Muscle of leg (tissue), 16 donors: ENCODE data around the gene FARS2. TPM values are rescaled to one million over a fixed set of nuclear protein-coding genes. Genes with fewer than 3 reads are reported as not detected.

Experiments
- DNase-seq: peaks from one replicate; pipeline ENCODE4 v3.0.0; 2013
- H3K27ac ChIP-seq: one replicate; pipeline ENCODE4 v1.5.1; 2013; ENCODE audit warnings: mild to moderate bottlenecking, low read length, control low read depth
- H3K27me3 ChIP-seq: one replicate; pipeline ENCODE4 v1.6.1; 2013; ENCODE audit warnings: low read length; ENCODE audit not compliant: control insufficient read depth, insufficient read depth
- H3K36me3 ChIP-seq: one replicate; pipeline ENCODE4 v1.6.1; 2013; ENCODE audit warnings: low read length; ENCODE audit not compliant: control insufficient read depth, insufficient read depth
- H3K4me1 ChIP-seq: one replicate; pipeline ENCODE4 v1.6.1; 2013; ENCODE audit warnings: low read length; ENCODE audit not compliant: control insufficient read depth, insufficient read depth
- H3K4me3 ChIP-seq: one replicate; pipeline ENCODE4 v1.5.1; 2013; ENCODE audit warnings: low read length, control low read depth
- H3K9me3 ChIP-seq: replicated peaks from 2 replicates; pipeline ENCODE4 v1.6.1; 2013; ENCODE audit warnings: low read depth, low read length; ENCODE audit not compliant: control insufficient read depth
- WGBS: methylation state at CpG from one replicate; pipeline ENCODE4 v1.1.5; 2013; ENCODE audit warnings: missing lambda C conversion rate; ENCODE audit not compliant: insufficient coverage; 5-methylcytosine and 5-hydroxymethylcytosine counted together
- long read RNA-seq, 11 donors: transcript quantifications; one replicate each; lab custom pipeline, GENCODE V29; 2026
- polyA plus RNA-seq, 8 donors: library from polyadenylated mRNA; unstranded; fragments of 120-200 nt; gene quantifications; one replicate each; pipeline versions ENCODE4 v1.2.1 to v1.2.3, GENCODE V29; 2013; ENCODE audit warnings: inconsistent platforms in 1 of 8, low replicate concordance in 1 of 8; ENCODE audit not compliant: insufficient read length in 8 of 8, insufficient read depth in 1 of 8
- total RNA-seq: library from RNA; stranded (reverse); fragments of 120-200 nt; gene quantifications from one replicate; pipeline ENCODE4 v1.2.4, GENCODE V29; 2013

FARS2 gene
- total RNA-seq: 16.9 TPM
- 10 to 100 TPM in 7 of 8 donors, 1 to 10 TPM in 1; 9.7 to 16.5 (median 12.2) TPM for polyA plus RNA-seq
- long read RNA-seq, donor 1: 0 reads
- long read RNA-seq, donor 2, partial matches to known transcripts: 0 of 2 reads
- long read RNA-seq, donor 2, other reads (novel, unspliced or antisense): 0 of 2 reads
- long read RNA-seq, donor 3, partial matches to known transcripts: 0 of 3 reads
- long read RNA-seq, donor 3, other reads (novel, unspliced or antisense): 0 of 3 reads
- long read RNA-seq, donor 4, partial matches to known transcripts: 0 of 1 reads
- long read RNA-seq, donor 4, other reads (novel, unspliced or antisense): 0 of 1 reads
- long read RNA-seq, donor 5, partial matches to known transcripts: 10 of 16 reads
- long read RNA-seq, donor 5, other reads (novel, unspliced or antisense): 0 of 16 reads
- long read RNA-seq, donor 6, transcript FARS2-201 (7 exons, 1,663 nt): major isoform, 7 of 7 reads
- long read RNA-seq, donor 6, partial matches to known transcripts: 0 of 7 reads
- long read RNA-seq, donor 6, other reads (novel, unspliced or antisense): 0 of 7 reads
- long read RNA-seq, donor 7, transcript FARS2-201 (7 exons, 1,663 nt): major isoform, 8 of 13 reads
- long read RNA-seq, donor 7, partial matches to known transcripts: 5 of 13 reads
- long read RNA-seq, donor 7, other reads (novel, unspliced or antisense): 0 of 13 reads
- long read RNA-seq, donor 8, partial matches to known transcripts: 0 of 2 reads
- long read RNA-seq, donor 8, other reads (novel, unspliced or antisense): 0 of 2 reads
- long read RNA-seq, donor 9, partial matches to known transcripts: 0 of 2 reads
- long read RNA-seq, donor 9, other reads (novel, unspliced or antisense): 0 of 2 reads
- long read RNA-seq, donor 10, transcript FARS2-201 (7 exons, 1,663 nt): major isoform, 6 of 7 reads
- long read RNA-seq, donor 10, partial matches to known transcripts: 0 of 7 reads
- long read RNA-seq, donor 10, other reads (novel, unspliced or antisense): 0 of 7 reads
- long read RNA-seq, donor 11, partial matches to known transcripts: 0 of 4 reads
- long read RNA-seq, donor 11, other reads (novel, unspliced or antisense): 0 of 4 reads

DNA sequence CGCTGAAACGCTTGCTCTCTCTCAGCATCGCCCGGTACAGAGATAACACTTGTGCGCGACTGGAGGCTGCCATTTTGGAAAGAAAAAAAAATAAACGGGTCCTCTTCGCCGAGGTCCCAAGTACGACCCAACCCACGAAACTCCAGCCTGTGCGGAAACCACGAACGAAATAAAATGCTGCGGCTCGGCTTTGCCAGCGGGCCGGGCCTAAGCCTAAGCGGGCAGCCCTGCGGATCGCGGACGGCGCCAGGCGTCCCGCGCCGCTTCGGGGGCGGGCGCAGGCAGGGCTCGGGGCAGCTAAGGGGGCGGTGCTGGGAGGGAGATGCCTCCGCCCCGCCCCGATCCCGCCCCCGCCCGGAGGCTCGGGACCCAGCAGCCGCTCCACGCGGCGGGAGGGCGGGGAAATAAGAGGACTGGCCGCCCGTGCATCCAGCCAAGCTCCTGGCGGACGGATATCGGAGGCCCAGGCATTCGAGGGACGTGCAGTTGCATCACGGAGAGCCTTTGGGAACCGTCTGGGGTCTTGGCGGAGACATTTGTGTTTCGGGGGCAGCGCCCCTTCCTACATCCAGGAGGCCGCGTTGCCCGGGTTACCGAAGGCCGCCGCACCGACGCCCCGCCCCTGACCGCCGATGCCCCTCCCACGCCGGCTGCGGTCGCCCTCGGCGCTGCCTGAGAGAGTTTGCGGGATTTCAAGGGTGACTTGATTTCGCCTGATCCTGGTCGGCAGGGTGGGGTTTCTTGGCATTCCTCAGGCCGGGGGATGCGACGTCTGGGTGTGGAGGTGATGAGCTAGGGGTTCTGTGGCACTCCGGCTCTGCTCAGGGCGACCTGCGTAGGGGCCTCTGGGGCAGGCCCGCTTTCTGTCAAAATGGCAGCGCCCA, at the start of gene FARS2, which contains the start of gene LYRM4:
FARS2 (plus strand) TSS at position 853 of the 884 bp plus-strand sequence.
LYRM4 (minus strand) TSS at position 290 of the 884 bp plus-strand sequence; CDS start at position 73, 217 bp downstream.
- Histone ChIP-seq H3K4me3 (peak within 1 kb of the TSS; percentile 80), H3K36me3 (peaks cover 12% of the 10 kb centered on the region), H3K27me3 (no peaks in the 10 kb centered on the region), H3K4me1 (peaks cover 5% of the 10 kb centered on the region), H3K9me3 (no peaks in the 10 kb centered on the region), H3K27ac (peak within 1 kb of the TSS; percentile 95)
- under 1% methylated on average over 79 of the region's 85 CpGs for WGBS
- peak; percentile 96 for DNase-seq

DNA sequence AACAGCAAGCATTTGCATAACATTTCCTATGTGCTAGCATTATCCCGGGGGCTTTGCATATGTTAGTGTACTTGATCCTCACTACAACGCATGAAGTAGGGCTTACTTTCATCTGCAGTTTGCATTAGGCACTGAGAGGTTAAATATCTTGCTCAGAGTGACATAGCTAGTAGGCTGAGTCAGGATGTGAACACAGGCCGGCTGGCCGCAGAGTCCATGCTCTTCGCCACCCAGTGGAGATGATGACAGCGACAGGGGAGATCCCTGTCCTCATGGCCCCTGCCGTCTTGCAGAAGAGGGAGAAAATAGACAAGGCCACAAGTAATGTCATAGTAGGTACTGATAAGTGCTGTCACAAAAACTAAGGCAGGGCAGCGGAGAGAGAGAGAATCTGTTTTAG, 47.5 kb upstream of the FARS2 start:
- no peak overlapping the region for H3K27ac ChIP-seq
- H3K27me3 ChIP-seq: no peaks in the 10 kb centered on the region
- DNase-seq: no peak
- 74% methylated on average over 6 of the region's 8 CpGs for WGBS
- peaks cover 9% of the 10 kb centered on the region for H3K4me1 ChIP-seq
- no peaks in the 10 kb centered on the region for H3K9me3 ChIP-seq
- H3K4me3 ChIP-seq: no peak overlapping the region
- peaks cover 7% of the 10 kb centered on the region for H3K36me3 ChIP-seq

DNA sequence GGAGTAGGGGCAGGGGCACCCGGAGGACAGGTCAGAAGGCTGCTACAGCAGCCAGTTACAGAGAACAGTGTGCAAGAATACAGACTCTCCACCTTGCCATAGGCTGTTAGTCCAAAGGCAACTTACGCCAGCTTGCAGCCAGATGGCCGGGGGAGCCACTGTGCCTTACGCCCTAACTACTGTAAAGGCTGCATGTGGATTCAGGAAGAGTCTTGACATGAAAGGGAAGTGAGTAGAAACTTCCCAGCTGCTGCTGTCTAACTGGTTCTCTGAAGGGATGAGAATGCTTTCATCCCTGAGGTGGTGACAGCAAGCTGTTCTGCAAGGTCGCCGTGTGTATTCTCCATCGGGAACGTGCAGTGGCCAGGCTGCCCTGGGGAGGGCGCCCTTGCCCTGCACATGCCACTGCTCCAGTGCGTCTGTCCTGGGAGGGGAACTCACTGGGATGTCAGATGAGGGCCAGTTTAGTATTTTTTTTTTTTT, 46.7 kb upstream of the FARS2 start:
- peaks cover 7% of the 10 kb centered on the region for H3K36me3 ChIP-seq
- peaks cover 7% of the 10 kb centered on the region for H3K4me1 ChIP-seq
- DNase-seq: peak; percentile 22
- no peak overlapping the region for H3K27ac ChIP-seq
- 42% methylated on average over 5 of the region's 10 CpGs for WGBS
- no peak overlapping the region for H3K4me3 ChIP-seq
- no peaks in the 10 kb centered on the region for H3K27me3 ChIP-seq
- H3K9me3 ChIP-seq: no peaks in the 10 kb centered on the region

DNA sequence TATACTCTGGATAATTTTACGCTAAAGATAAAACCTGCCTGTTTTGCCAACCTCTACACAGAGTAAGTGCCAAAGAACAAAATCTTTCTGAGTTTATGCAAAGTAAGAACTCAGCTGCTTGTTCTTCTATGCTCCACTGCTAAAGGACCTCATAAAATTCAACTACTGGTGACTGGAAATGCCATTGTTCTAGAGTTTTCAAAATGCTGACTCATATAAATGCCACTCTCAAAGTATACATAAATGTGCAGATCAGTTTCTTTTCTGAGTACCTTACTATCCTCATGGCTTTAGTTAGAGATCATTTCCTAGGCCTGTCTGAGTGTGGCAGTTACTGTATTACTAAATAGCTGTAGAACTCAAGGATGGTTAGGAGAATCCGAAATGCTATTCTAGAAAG, 46.2 kb upstream of the FARS2 start:
- peaks cover 7% of the 10 kb centered on the region for H3K36me3 ChIP-seq
- no peak for DNase-seq
- H3K27ac ChIP-seq: no peak overlapping the region
- peaks cover 9% of the 10 kb centered on the region for H3K4me1 ChIP-seq
- H3K9me3 ChIP-seq: no peaks in the 10 kb centered on the region
- no CpG with 5 or more reads among the region's 2 CpGs for WGBS
- H3K4me3 ChIP-seq: no peak overlapping the region
- no peaks in the 10 kb centered on the region for H3K27me3 ChIP-seq

DNA sequence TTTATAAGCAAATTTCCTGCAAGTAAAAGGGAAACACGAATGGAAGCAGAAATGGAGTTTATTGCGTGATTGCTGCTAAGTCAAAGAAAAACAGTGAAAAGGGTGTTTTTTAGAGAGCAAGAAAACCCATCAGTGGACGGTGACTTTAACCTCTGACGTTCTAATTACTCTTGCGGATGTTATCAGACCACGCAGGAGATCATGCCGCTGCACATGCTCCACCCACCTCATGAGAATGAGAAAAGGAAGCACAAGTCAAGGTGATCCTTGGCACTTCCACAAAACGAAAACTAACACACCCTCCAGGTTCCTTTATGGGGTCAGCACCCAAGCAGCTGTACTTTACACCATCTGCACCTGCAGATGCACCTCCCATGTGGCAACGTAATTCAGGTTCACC, 45.5 kb upstream of the FARS2 start:
- H3K4me1 ChIP-seq: peaks cover 9% of the 10 kb centered on the region

DNA sequence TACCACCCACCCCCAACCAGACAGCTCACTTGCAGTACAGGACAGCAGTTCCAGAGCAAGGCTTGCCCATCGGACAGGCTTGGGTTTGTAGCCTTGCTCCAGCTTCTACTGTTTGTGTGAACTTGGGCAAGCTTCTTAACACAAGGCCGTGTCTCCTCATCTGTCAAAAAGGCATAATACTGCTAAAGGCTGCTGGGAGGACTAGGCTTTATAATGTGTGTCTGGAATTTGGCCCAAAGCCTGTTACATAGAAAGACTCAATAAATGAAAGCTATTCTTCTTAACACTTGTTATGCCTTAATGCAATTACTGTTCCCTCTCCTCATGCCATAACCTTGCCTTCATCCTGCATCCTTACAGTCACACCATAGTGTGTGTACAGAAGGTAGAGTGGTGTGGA, 44.0 kb upstream of the FARS2 start:
- 80% methylated on average over 1 of the region's 2 CpGs for WGBS

More for the DNA sequence above, 45.5 kb upstream of the FARS2 start:
- no peak overlapping the region for H3K4me3 ChIP-seq
- H3K36me3 ChIP-seq: peaks cover 7% of the 10 kb centered on the region
- no peak for DNase-seq
- H3K9me3 ChIP-seq: no peaks in the 10 kb centered on the region
- H3K27me3 ChIP-seq: no peaks in the 10 kb centered on the region
- 63% methylated on average over 3 of the region's 9 CpGs for WGBS
- H3K27ac ChIP-seq: no peak overlapping the region

DNA sequence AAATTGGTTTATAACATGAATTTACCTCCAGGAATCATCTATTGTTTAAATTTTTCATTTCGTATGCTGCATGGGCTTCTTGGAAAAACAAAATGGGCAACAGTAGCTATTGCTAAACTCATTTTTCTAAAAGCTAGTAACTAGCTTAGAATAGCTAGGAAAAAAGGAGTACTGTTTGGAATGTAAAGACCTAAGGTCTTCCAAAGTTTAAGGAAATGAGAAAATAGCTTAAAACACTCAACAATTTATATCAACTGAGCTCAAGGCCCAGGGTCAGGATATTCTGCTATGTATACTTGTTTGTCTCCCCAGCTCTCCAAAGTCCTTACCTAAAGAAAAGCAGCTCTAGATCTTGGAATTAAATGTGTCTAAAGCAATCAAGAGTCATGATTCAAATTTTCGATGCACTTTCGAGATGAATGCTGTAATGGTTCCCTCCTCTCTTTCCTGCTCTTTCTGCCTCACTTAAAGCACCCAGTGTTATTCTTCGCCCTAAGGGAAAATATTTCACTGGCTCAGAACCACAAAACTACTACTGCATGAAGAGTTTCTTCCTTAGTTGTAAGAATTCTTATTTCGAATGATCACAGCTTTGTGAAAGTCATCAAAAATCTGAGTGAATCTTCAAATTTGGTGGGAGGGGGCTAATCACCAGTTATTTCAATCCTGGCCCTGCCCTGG, 42.2 kb upstream of the FARS2 start:
- Histone ChIP-seq H3K36me3 (peaks cover 2% of the 10 kb centered on the region), H3K27me3 (no peaks in the 10 kb centered on the region), H3K4me1 (peaks cover 4% of the 10 kb centered on the region), H3K4me3 (no peak overlapping the region), H3K9me3 (no peaks in the 10 kb centered on the region), H3K27ac (peak overlapping the region; percentile 60)
- DNase-seq: peak; percentile 91
- WGBS: 60% methylated on average over 1 of the region's 5 CpGs

More for the DNA sequence above, 44.0 kb upstream of the FARS2 start:
- DNase-seq: no peak
- no peak overlapping the region for H3K27ac ChIP-seq
- H3K4me1 ChIP-seq: peaks cover 9% of the 10 kb centered on the region
- peaks cover 7% of the 10 kb centered on the region for H3K36me3 ChIP-seq
- no peaks in the 10 kb centered on the region for H3K27me3 ChIP-seq
- no peaks in the 10 kb centered on the region for H3K9me3 ChIP-seq
- H3K4me3 ChIP-seq: no peak overlapping the region

DNA sequence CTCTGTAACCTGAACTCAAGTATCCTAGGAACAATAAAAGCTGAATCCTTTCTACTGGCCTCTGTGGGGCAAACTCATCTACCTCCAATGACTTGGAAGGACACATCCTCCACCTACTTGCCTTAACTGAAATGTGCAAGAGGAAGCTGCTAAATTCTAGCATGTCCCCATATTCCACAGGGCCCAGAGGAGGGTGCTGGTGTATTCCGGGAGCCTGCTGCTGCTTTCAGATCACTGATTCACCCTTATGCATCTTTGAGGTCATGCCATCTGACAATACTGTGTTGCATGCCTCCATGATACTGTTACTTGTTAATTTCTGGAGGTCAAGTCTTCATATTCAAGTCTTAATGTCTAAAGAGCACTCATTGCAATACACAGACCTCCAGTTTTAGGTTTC, 40.9 kb upstream of the FARS2 start:
- no CpG with 5 or more reads among the region's 1 CpG for WGBS
- Histone ChIP-seq H3K27me3 (no peaks in the 10 kb centered on the region), H3K9me3 (no peaks in the 10 kb centered on the region), H3K36me3 (peaks cover 2% of the 10 kb centered on the region), H3K4me3 (no peak overlapping the region), H3K27ac (no peak overlapping the region), H3K4me1 (peaks cover 4% of the 10 kb centered on the region)
- DNase-seq: no peak

DNA sequence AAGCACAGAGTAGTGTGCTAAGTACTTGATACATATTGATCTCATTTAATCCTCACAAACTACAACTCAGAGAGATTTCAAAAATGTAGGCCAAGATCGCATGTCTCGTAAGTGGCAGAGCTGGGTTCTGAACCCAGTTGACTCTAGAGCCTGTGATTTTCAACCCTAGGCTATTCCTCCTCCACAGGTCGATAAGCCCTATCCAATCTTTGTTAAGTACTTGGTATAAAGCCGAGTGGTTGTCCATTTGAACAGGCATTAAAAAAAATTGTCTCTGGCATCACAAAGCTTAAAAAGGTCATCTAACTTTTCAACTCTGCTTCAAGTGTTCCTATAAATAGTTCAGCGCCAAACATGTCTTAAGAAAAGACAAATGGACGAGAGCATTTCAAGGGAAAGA, 38.0 kb upstream of the FARS2 start:
- Histone ChIP-seq H3K27ac (no peak overlapping the region), H3K27me3 (no peaks in the 10 kb centered on the region), H3K36me3 (no peaks in the 10 kb centered on the region)

More for the DNA sequence above, 38.0 kb upstream of the FARS2 start:
- Histone ChIP-seq H3K4me1 (peaks cover 4% of the 10 kb centered on the region), H3K4me3 (no peak overlapping the region), H3K9me3 (no peaks in the 10 kb centered on the region)
- DNase-seq: no peak
- WGBS: 100% methylated on average over 2 of the region's 6 CpGs
